Raji (cell line): Measurements from ENCODE around the gene CCHCR1.
A peak's percentile ranks its signal among the peaks of the same experiment; 100 is the strongest.

Experiments
- POLR2A ChIP-seq: IDR thresholded peaks from 2 replicates; pipeline ENCODE4 v1.6.1; 2011; ENCODE audit warnings: low read depth, low read length, control low read depth; ENCODE audit not compliant: insufficient read depth

The CCHCR1 gene

DNA sequence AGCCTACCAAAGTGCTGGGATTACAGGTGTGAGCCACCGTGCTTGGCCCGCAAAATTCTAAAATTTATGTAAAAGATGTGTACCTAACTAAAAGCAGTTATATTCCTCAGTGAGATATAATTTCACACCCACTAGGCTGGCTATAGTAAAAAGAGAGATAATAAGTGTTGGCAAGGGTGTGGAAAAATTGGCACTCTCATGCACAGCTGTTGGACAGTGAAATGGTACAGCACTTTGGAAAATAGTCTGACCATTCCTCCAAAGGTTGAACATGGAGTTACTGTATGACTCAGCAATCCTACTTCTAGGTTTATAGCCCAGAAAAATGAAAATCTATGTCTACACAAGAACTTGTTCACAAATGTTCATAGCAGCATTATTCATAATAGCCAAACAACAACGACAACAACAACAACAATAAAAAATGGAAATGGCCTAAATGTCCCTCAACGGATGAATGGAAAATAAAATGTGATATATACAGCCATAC, 59.1 kb downstream of the CCHCR1 start:
- TF ChIP-seq POLR2A: no peak

- no peak for TF ChIP-seq POLR2A
These were observed 60.9 kb downstream of the CCHCR1 start for GRCh38 chr6:31096656-31097055.

- TF ChIP-seq POLR2A: no peak
These were observed 61.4 kb downstream of the CCHCR1 start for GRCh38 chr6:31096215-31096614.

- TF ChIP-seq POLR2A: peak; percentile 30; the same call in 1 of the 2 replicates
These were observed 63.2 kb downstream of the CCHCR1 start for GRCh38 chr6:31094389-31094881.

DNA sequence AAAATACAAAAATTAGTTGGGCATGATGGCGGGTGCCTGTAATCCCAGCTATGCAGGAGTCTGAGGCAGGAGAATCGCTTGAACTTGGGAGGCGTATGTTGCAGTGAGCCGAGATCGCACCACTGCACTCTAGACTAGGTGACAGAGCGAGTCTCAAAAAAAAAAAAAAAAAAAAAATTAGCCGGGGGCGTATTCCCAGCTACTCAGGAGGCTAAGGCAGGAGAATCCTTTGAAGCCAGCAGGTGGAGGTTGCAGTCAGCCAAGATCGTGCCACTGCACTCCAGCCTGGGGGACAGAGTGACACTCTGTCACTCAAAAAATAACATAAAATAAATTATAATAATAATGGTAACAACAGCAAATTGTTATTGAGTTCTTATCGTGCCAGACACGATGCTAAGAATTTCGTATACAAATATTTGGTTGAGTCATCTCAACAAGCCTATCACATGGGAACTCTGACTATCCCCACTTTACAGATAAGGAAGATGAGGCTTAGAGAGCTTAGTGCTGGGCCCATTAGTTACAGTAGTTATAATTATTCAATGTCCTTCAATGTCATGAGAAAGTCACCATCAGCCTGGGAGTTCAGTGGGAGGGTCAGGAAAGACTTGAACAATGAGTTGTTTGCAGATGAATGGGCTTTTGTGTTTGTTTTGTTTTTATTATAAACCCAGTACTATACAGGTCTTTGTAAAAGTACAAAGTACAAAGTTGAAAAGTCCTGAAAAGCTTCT, 64.7 kb downstream of the CCHCR1 start:
- TF ChIP-seq POLR2A: no peak
